ENCODE data around the gene ALS2CL.
"Not testable (repeated sequence)": the region's sequence is repeated elsewhere in the genome, so short reads cannot be mapped to it uniquely, and the experiment has no call there.

Gene ALS2CL

GRCh38 chr3:46693038-46693891 lies at the start of gene ALS2CL:
TSS of gene ALS2CL (minus strand) at chr3:46693679. CDS start at chr3:46689440, 4,239 bp downstream.
- peak; percentile 61 for DNase-seq

DNA sequence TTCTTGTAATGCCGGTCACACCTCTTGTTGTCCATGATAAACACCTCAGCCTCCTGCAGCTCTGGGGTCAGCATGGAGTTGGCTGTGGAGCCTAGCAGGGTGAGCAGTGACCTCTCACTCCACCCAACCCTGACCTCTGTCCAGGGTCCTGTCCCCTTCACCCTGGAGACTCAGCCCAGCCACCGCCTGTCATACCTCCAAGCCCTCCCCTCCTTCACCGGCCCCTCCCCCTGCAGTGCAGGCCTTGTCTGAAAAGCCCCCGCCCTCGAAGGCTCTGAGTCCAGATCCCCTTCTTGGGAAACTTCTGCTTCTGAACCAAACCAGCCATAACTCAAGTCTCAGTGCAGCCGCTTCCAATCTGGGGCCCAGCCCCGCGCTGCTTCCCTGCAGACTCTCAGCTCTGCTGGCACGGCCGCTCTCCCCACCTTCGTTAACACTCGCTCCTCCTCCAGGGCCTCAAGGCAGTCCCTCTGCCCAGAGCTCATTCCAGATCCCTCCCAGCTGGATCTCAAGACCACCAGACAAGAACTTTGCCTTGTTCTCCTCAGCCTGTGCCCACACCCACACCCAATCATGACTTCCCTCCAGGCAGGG lies 49.6 kb upstream of the ALS2CL start:
- DNase-seq, result no peak

GRCh38 chr3:46739565-46739964 lies 46.1 kb upstream of the ALS2CL start:
- not testable (repeated sequence) for DNase-seq

GRCh38 chr3:46737329-46737731 lies 43.9 kb upstream of the ALS2CL start:
- DNase-seq, result no peak

GRCh38 chr3:46736006-46736872 lies 42.8 kb upstream of the ALS2CL start:
- no peak for DNase-seq

GRCh38 chr3:46734773-46735172 lies 41.3 kb upstream of the ALS2CL start:
- DNase-seq, result no peak

DNA sequence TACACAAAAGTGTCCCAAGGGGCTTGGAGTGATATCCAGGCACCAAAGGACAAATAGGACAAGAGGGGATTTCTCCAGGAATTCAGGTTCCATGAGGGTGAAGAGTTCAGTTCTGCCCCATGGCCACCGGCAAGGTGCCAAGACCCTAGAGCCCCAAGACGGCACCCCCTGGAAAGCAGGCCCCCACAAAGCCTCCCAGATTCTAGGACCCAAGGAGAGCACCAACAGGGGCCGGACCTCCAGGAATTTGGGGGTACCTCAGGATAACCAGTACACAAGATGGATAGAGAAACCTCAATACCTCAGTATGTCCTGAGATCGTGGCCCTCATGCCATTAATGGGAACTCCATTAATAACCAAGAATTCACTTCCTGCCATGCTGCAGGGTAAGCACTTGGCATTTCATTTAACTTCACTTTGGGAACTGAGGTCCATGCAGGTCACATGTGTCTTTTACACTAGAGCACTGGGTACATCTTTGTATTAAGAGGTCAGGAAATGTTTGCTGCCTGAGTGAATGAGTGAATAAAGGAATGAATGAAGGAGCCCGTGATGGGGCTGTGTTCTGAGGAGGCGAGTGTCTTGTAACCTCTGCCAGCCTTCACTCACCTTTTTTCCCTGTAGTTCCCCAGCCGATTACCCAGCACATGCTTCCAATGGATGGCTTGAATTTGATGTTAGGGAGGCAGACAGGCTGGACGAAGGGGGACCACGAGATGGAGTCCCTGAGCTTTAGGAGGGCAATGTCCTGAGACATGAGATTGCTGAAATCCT lies 39.7 kb upstream of the ALS2CL start:
- DNase-seq, result no peak

DNA sequence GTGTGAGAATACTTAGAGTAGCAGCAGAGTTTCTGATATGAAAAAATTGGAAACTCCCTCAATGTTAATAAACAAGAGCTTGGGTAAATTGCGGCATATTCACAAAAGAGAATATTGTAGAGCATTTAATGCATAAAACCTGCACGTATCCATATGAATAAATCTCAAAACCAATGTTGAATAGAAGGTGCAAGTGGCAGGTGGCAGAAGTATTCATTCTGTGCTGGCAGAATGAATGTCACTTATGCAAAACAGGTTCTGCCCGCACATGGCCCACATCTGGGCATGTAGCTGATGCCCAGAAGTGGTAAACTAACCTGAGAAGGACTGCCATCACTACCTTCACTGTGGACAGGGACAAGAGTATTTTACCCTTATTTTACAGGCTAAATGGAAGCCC lies 38.3 kb upstream of the ALS2CL start:
- DNase-seq, result no peak

- no peak for DNase-seq
These were observed 37.3 kb upstream of the ALS2CL start for GRCh38 chr3:46730819-46731218.

GRCh38 chr3:46729038-46729437 lies 35.6 kb upstream of the ALS2CL start:
- no peak for DNase-seq

DNA sequence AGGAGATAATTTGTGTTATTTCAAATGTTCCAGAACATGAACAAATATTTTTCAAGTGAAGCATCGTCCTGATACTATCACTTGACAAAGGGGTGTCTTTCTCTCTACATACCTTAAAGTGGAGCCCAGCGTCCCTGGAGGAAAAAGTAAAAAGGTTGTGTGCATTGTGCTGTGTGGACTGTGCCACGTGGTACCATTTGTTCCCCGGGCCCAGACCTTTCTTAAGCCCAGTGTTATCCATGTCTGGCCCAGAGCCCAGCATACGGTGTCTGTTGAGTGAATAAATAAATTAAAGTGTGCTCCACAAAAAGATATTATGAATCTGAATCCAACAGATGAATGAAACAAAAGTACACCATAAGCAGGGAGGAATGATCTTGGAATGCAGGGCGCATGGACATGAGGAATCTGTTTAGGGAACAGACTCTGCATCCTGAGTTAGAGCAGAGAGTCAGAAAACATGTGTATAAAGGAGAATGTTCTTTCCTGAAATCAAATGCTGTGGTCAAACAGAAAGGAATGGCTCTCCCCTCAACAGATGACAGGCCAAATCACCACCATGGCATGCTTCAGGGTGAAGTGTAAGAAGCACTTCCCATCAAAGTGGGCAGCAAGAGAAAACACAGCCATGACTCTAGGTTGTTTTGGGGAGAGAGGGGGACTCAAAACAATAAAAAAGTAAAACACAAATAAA lies 32.3 kb upstream of the ALS2CL start:
- no peak for DNase-seq

- DNase-seq, result no peak
These were observed 30.9 kb upstream of the ALS2CL start for GRCh38 chr3:46724424-46724823.

DNA sequence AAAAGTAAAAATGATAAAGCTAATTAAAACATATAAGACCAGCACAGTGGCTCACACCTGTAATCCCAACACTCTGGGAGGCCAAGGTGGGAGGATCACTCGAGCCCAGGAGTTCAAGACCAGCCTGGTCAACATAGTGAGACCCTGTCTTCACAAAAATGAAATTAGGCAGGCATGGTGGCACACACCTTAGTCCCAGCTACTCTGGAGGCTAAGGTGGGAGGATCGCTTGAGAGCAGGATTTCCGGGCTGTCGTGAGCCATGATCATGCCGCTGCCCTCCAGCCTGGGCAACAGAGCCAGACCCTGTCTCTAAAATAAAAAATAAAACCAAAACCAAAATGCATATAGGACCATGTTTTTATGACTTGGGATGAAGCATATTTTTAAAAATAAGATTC lies 29.0 kb upstream of the ALS2CL start:
- no peak for DNase-seq

DNA sequence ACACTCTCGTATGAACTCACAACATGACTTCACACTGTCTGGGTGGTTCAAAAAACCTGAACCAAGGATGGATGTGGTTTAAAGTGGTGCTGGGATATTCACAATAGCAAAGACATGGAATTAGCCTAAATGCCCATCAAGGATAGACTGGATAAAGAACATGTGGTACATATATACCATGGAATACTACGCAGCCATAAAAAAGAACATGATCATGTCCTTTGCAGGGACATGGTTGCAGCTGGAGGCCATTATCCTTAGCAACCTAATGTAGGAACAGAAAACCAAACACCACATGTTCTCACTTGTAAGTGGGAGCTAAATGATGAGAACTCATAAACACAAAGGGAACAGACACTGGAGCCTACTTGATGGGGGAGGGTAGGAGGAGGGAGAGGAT lies 27.5 kb upstream of the ALS2CL start:
- no peak for DNase-seq

GRCh38 chr3:46719735-46720271 lies 26.3 kb upstream of the ALS2CL start:
- DNase-seq, result no peak

- DNase-seq, result no peak
These were observed 25.6 kb upstream of the ALS2CL start for GRCh38 chr3:46719044-46719565.

- no peak for DNase-seq
These were observed 24.2 kb upstream of the ALS2CL start, which contains the start of gene PRSS50 for GRCh38 chr3:46717447-46718231. TSS of gene PRSS50 (minus strand) at chr3:46717869. CDS start at chr3:46717824, 45 bp downstream.

GRCh38 chr3:46716461-46717441 lies 23.3 kb upstream of the ALS2CL start:
- no peak for DNase-seq

DNA sequence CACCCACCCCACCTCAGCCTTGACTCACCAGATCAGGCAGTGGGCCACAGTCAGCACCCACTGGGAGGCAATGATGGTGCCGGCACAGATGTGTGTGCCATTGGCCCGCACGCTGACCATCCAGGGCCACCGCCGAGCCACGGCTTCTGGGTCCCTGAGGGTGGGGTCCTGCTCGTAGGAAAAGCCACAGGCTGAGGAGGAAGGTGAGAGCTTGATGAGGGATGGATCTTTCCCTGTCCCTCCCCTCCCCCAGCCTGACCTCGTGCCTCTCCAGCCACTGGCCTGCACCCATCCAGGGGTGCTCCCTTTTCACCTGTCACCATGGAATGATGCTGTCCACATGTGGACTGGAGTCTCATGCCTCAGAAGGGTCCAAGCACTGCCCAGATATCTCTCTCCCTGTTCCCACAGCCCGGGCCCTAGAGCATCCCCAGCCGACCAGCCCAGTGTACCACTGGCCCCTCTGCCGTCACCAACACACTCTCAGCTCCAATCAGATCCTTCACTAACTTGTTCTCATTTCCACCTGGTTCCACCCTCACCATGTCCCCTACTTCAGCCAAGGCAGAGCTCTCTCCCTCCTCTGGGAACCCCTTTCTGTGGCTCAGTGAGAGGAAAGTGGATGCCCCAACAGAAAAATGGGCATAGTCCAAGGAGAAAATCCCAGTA lies 22.2 kb upstream of the ALS2CL start:
- no peak for DNase-seq

Data from left hindlimb (tissue), 1 donor.